H1 (cell line): ENCODE measurements around the gene MACROD1. TPM values are rescaled to one million over a fixed set of nuclear protein-coding genes. Genes with fewer than 3 reads are reported as not detected.

ENCODE experiments used
- CTCF ChIA-PET: fragments of 300-600 bp; sonication (Branson Sonifier 250); formaldehyde crosslinking; loops from one replicate; lab custom pipeline; 2021; ENCODE audit not compliant: partially characterized antibody; lab: Charles Lee
- POLR2A ChIA-PET: fragments of 300-600 bp; sonication (Branson Sonifier 250); formaldehyde crosslinking; loops from one replicate; lab custom pipeline; 2021; ENCODE audit warnings: inconsistent platforms; ENCODE audit not compliant: partially characterized antibody; lab: Charles Lee
- DNase-seq, 2 experiments: peaks; one replicate each; pipeline versions ENCODE4 v3.0.0 to v3.0.0-alpha.2; 2010 to 2022; ENCODE audit warnings: low spot score in 2 of 2, low read depth in 1 of 2, mixed read lengths in 1 of 2
- FAIRE-seq: peaks from 2 replicates; lab custom pipeline; 2011; peaks lifted over from hg19 to GRCh38; lab: Jason Lieb, UNC
- H2AFZ ChIP-seq: 2 replicates; pipeline ENCODE4 v1.8.1; 2012; ENCODE audit warnings: low read length, inconsistent platforms
- H2AK5ac ChIP-seq: 2 replicates; pipeline ENCODE4 v1.6.1; 2013; ENCODE audit warnings: low read depth, low read length
- H2BK120ac ChIP-seq: replicated peaks from 2 replicates; pipeline ENCODE3; 2013; ENCODE audit warnings: low read depth, low read length, inconsistent platforms
- H2BK12ac ChIP-seq: 2 replicates; pipeline ENCODE4 v1.6.1; 2013; ENCODE audit warnings: low read depth, low read length
- H2BK15ac ChIP-seq: 2 replicates; pipeline ENCODE4 v1.6.1; 2013; ENCODE audit warnings: low read length
- H2BK20ac ChIP-seq: 2 replicates; pipeline ENCODE4 v1.6.1; 2013; ENCODE audit warnings: low read length
- H2BK5ac ChIP-seq: 2 replicates; pipeline ENCODE4 v1.6.1; 2013; ENCODE audit warnings: low read depth, low read length
- H3K14ac ChIP-seq: 2 replicates; pipeline ENCODE4 v1.6.1; 2013; ENCODE audit warnings: inconsistent platforms; ENCODE audit not compliant: insufficient read length
- H3K18ac ChIP-seq: 2 replicates; pipeline ENCODE4 v1.6.1; 2013; ENCODE audit warnings: low read length; ENCODE audit errors: extremely low read depth
- H3K23ac ChIP-seq: 2 replicates; pipeline ENCODE4 v1.6.1; 2013; ENCODE audit warnings: inconsistent platforms; ENCODE audit not compliant: insufficient read length
- H3K23me2 ChIP-seq: 2 replicates; pipeline ENCODE4 v1.6.1; 2013; ENCODE audit warnings: low read depth, low read length
- H3K27ac ChIP-seq: 2 replicates; pipeline ENCODE4 v1.6.1; 2011; ENCODE audit warnings: low read depth, low read length, inconsistent platforms
- H3K27me3 ChIP-seq, 4 experiments: replicated peaks in 1 of 4; 1 replicate in 1 of 4; 2 replicates in 3 of 4; pipeline versions ENCODE4 v1.6.1 to v1.8.1; 2011 to 2013; ENCODE audit warnings: low read length in 3 of 4, mild to moderate bottlenecking in 3 of 4, inconsistent platforms in 2 of 4, mixed read lengths in 2 of 4, moderate library complexity in 1 of 4; ENCODE audit not compliant: control insufficient read depth in 3 of 4, insufficient read depth in 3 of 4; ENCODE audit errors: extremely low read depth in 1 of 4
- H3K36me3 ChIP-seq, 4 experiments: 2 replicates each; pipeline versions ENCODE4 v1.6.1 to v1.8.1; 2011 to 2013; ENCODE audit warnings: mild to moderate bottlenecking in 4 of 4, low read length in 3 of 4, moderate library complexity in 2 of 4, control low read depth in 1 of 4, inconsistent platforms in 1 of 4; ENCODE audit not compliant: insufficient read depth in 4 of 4, control insufficient read depth in 2 of 4
- H3K4ac ChIP-seq: replicated peaks from 2 replicates; pipeline ENCODE3; 2013; ENCODE audit warnings: low read length, low read depth, mixed read lengths, inconsistent platforms; ENCODE audit not compliant: insufficient read length
- H3K4me1 ChIP-seq, 4 experiments: replicated peaks in 1 of 4; 1 replicate in 1 of 4; 2 replicates in 3 of 4; pipeline versions ENCODE4 v1.6.1 to v1.8.1; 2011 to 2013; ENCODE audit warnings: low read length in 3 of 4, inconsistent platforms in 2 of 4, mixed read lengths in 1 of 4; ENCODE audit not compliant: insufficient read depth in 4 of 4, control insufficient read depth in 3 of 4
- H3K4me2 ChIP-seq, 2 experiments: 2 replicates each; pipeline versions ENCODE4 v1.6.1 to v1.8.1; 2011 to 2013; ENCODE audit warnings: low read depth in 2 of 2, low read length in 2 of 2, control low read depth in 1 of 2, inconsistent platforms in 1 of 2, mild to moderate bottlenecking in 1 of 2; ENCODE audit not compliant: insufficient read depth in 1 of 2
- H3K4me3 ChIP-seq, 4 experiments: fragments of 200-600, 300-600 bp in 1 of 4; sonication (generic), shearing (Covaris generic), sonication (Bioruptor Twin) in 1 of 4; 2 replicates each; pipeline versions ENCODE4 v1.5.1 to v1.8.1; 2011 to 2016; ENCODE audit warnings: low read length in 4 of 4, low read depth in 3 of 4, control low read depth in 2 of 4, inconsistent platforms in 2 of 4, mild to moderate bottlenecking in 2 of 4, mixed read lengths in 1 of 4, moderate library complexity in 1 of 4; ENCODE audit not compliant: insufficient read depth in 2 of 4; ENCODE audit errors: extremely low read depth in 1 of 4
- H3K56ac ChIP-seq: replicated peaks from 2 replicates; pipeline ENCODE3; 2013; ENCODE audit warnings: low read depth, mild to moderate bottlenecking, mixed read lengths, low read length, inconsistent platforms; ENCODE audit not compliant: insufficient read length
- H3K79me1 ChIP-seq: 2 replicates; pipeline ENCODE4 v1.6.1; 2013; ENCODE audit warnings: low read depth, low read length, control low read depth
- H3K79me2 ChIP-seq, 2 experiments: 2 replicates each; pipeline versions ENCODE4 v1.6.1 to v1.8.1; 2012 to 2013; ENCODE audit warnings: low read length in 2 of 2, mild to moderate bottlenecking in 2 of 2, inconsistent platforms in 1 of 2; ENCODE audit not compliant: insufficient read depth in 2 of 2, control insufficient read depth in 1 of 2
- H3K9ac ChIP-seq, 4 experiments: replicated peaks in 1 of 4; 1 replicate in 1 of 4; 2 replicates in 3 of 4; pipeline versions ENCODE4 v1.6.1 to v1.8.1; 2011 to 2013; ENCODE audit warnings: low read depth in 3 of 4, low read length in 3 of 4, control low read depth in 2 of 4, mild to moderate bottlenecking in 2 of 4, moderate library complexity in 2 of 4, inconsistent platforms in 1 of 4; ENCODE audit errors: extremely low read depth in 1 of 4
- H3K9me3 ChIP-seq, 2 experiments: 2 replicates each; pipeline versions ENCODE4 v1.6.1 to v1.8.1; 2012 to 2013; ENCODE audit warnings: mild to moderate bottlenecking in 2 of 2, moderate library complexity in 2 of 2, control low read depth in 1 of 2, inconsistent platforms in 1 of 2, low read depth in 1 of 2, low read length in 1 of 2, mixed read lengths in 1 of 2; ENCODE audit not compliant: insufficient read depth in 2 of 2
- H4K20me1 ChIP-seq, 2 experiments: replicated peaks in 1 of 2; 2 replicates each; pipeline versions ENCODE3 to v1.8.1; 2011 to 2013; ENCODE audit warnings: inconsistent platforms in 2 of 2, low read length in 2 of 2, mild to moderate bottlenecking in 1 of 2; ENCODE audit not compliant: insufficient read depth in 2 of 2, control insufficient read depth in 1 of 2
- H4K5ac ChIP-seq: 2 replicates; pipeline ENCODE4 v1.6.1; 2013; ENCODE audit warnings: low read length, low read depth, mixed read lengths, inconsistent platforms; ENCODE audit not compliant: insufficient read length
- H4K8ac ChIP-seq: 2 replicates; pipeline ENCODE4 v1.8.0; 2013; ENCODE audit warnings: mild to moderate bottlenecking, moderate library complexity, low read length, inconsistent platforms; ENCODE audit not compliant: insufficient read depth; ENCODE audit errors: extremely low read depth
- H4K91ac ChIP-seq: replicated peaks from 2 replicates; pipeline ENCODE3; 2013; ENCODE audit warnings: low read length, mixed read lengths, inconsistent platforms; ENCODE audit not compliant: insufficient read length
- CREB1 ChIP-seq: IDR thresholded peaks from 2 replicates; pipeline ENCODE4 v1.6.1; 2012; ENCODE audit warnings: inconsistent platforms
- MAFK ChIP-seq: IDR thresholded peaks from 2 replicates; pipeline ENCODE4 v1.6.1; 2012; ENCODE audit warnings: low read depth, mild to moderate bottlenecking, improper control_type of control experiment, low read length
- RNF2 ChIP-seq: fragments of 200-900, 300-1000 bp; sonication (generic); IDR thresholded peaks from 2 replicates; pipeline ENCODE4 v1.7.1; 2016; ENCODE audit warnings: borderline replicate concordance, low read depth, mild to moderate bottlenecking, antibody characterized with exemption, low read length; ENCODE audit not compliant: poor library complexity, severe bottlenecking; ENCODE audit errors: missing control alignments
- WGBS, 2 experiments: shearing (Covaris generic) in 1 of 2; methylation state at CpG; one replicate each; pipeline versions ENCODE4 v1.1.6 to v1.1.7; 2013 to 2015; ENCODE audit warnings: low lambda C conversion rate in 2 of 2, mixed read lengths in 2 of 2, inconsistent platforms in 1 of 2, low coverage in 1 of 2, missing lambda C conversion rate in 1 of 2; ENCODE audit not compliant: insufficient replicate concordance in 2 of 2, insufficient coverage in 1 of 2, insufficient read length in 1 of 2; ENCODE audit errors: extremely low coverage in 1 of 2, missing lambda C conversion rate in 1 of 2; 5-methylcytosine and 5-hydroxymethylcytosine counted together
- polyA plus RNA-seq, 7 experiments: library from polyadenylated mRNA; depleted of rRNA in 3 of 7; stranded (reverse) in 5 of 7; unstranded in 2 of 7; fragments of >200 nt in 5 of 7; fragments of 200-250 nt in 2 of 7; gene quantifications; 1 replicate in 5 of 7; 2 replicates in 1 of 7; 4 replicates in 1 of 7; pipeline versions ENCODE4 v1.2.1 to v1.2.3, GENCODE V29; 2011 to 2013; ENCODE audit warnings: missing spikeins in 2 of 7, mixed read lengths in 2 of 7
- total RNA-seq: library from RNA; stranded (reverse); fragmentation: NEBNext Ultra II Directional; extraction: Animal tissue kit (Norgen Biotek cat#: 25700); gene quantifications from 2 replicates; pipeline ENCODE4 v1.2.1, GENCODE V29; 2021

The MACROD1 gene
- total and polyA plus RNA-seq, 2 of the 8 experiments (the other 6 are each of a cell fraction or from before 2014, with no cell fraction given): 19.5 to 34.1 TPM

- Histone ChIP-seq H3K23ac (no peak overlapping the region), H3K9me3 (no peaks in the 10 kb centered on the region), H2BK12ac (no peak overlapping the region), H3K79me1 (no peaks in the 10 kb centered on the region; the same call in 1 of the 2 replicates), H3K79me2 (no peaks in the 10 kb centered on the region), H3K14ac (no peak overlapping the region), H4K5ac (no peak overlapping the region), H3K27me3 (peaks cover 2 to 39% (median 21%) of the 10 kb centered on the region in 4 experiments), H3K56ac (no peak overlapping the region), H2BK5ac (no peak overlapping the region), H2BK15ac (no peak overlapping the region), H3K4me3 (no peak overlapping the region), H4K8ac (no peak overlapping the region), H3K4me1 (no peaks in the 10 kb centered on the region; a peak in 2 of 7 replicates), H2BK120ac (no peak overlapping the region), H2BK20ac (no peak overlapping the region), H3K9ac (no peak overlapping the region; a peak in 1 of 7 replicates), H2AK5ac (no peak overlapping the region), H3K4me2 (no peak overlapping the region), H3K23me2 (peaks cover 2% of the 10 kb centered on the region; the same call in 1 of the 2 replicates), H3K18ac (no peak overlapping the region), H4K20me1 (peaks cover 3 to 30% of the 10 kb centered on the region in 2 experiments), H3K27ac (no peak overlapping the region), H3K4ac (no peak overlapping the region), H4K91ac (no peak overlapping the region), H2AFZ (no peak overlapping the region), H3K36me3 (no peaks in the 10 kb centered on the region)
- no peak for FAIRE-seq
- TF ChIP-seq CREB1 (no peak), RNF2 (no peak), MAFK (no peak)
- ChIA-PET POLR2A (interaction anchor here (1.3 to 1.7 kb wide), 2 partner anchors 22 to 26 kb away, joined by 3 to 5 read pairs; no protein-coding TSS in a partner anchor), CTCF (interaction anchor here (0.7 to 3.3 kb wide), 10 partner anchors 9 to 104 kb away, joined by 3 to 14 read pairs (median 4); no protein-coding TSS in a partner anchor)
- no peak for DNase-seq
- 75% methylated on average over 5 of the region's 5 CpGs; no CpG with 5 or more reads in 1 of the 2 experiments for WGBS, 2 experiments
These were observed 61.3 kb downstream of the MACROD1 start for GRCh38 chr11:64104632-64105031.
